GM12878 (cell line): Measurements from ENCODE around the gene SHPK. TPM values are rescaled to one million over a fixed set of nuclear protein-coding genes. Genes with fewer than 3 reads are reported as not detected.

ENCODE experiments used
- ATAC-seq: fragments of 200-7000 bp; cut with Tn5 transposase; 3 replicates; pipeline ENCODE4 v1.9.1; 2020; ENCODE audit warnings: mild to moderate bottlenecking, moderate library complexity
- BruUV-seq: library from RNA; stranded (reverse); fragments of 400-500 nt; replicated peaks from 2 replicates; lab custom pipeline; 2021; lab: Mats Ljungman, UMichigan
- CTCF ChIA-PET: fragments of 300-600 bp; sonication (Branson Sonifier 250); formaldehyde crosslinking; extraction: SDS; loops from one replicate; lab custom pipeline; 2021; ENCODE audit warnings: inconsistent platforms; lab: Yijun Ruan, JAX
- POLR2A ChIA-PET: fragments of 350-600 bp; formaldehyde crosslinking; extraction: SDS; loops from one replicate; lab custom pipeline; 2021; ENCODE audit warnings: inconsistent platforms; lab: Charles Lee
- RAD21 ChIA-PET: fragments of 300-600 bp; sonication (Branson Sonifier 250); formaldehyde crosslinking; loops from one replicate; lab custom pipeline; 2023; ENCODE audit warnings: antibody characterized with exemption; ENCODE audit not compliant: unreplicated experiment; lab: Charles Lee
- SMC1A ChIA-PET: fragments of 300-600 bp; sonication (Branson Sonifier 250); formaldehyde crosslinking; loops from one replicate; lab custom pipeline; 2023; ENCODE audit not compliant: unreplicated experiment, uncharacterized antibody; lab: Charles Lee
- DNase-seq: peaks from one replicate; pipeline ENCODE4 v3.0.0-alpha.2; 2011; ENCODE audit warnings: low read depth, low spot score
- FAIRE-seq: peaks from 3 replicates; lab custom pipeline; 2011; peaks lifted over from hg19 to GRCh38; lab: Jason Lieb, UNC
- H2AFZ ChIP-seq: 2 replicates; pipeline ENCODE4 v1.6.0; 2011; ENCODE audit warnings: low read depth, low read length, control low read depth; ENCODE audit not compliant: control insufficient read depth
- H3K27ac ChIP-seq: 2 replicates; pipeline ENCODE4 v1.5.1; 2011; ENCODE audit warnings: control low read depth; ENCODE audit not compliant: control insufficient read depth, insufficient read depth
- H3K27me3 ChIP-seq, 2 experiments: replicated peaks in 1 of 2; 2 replicates each; pipeline versions ENCODE4 v1.6.0 to v1.6.1; 2011; ENCODE audit warnings: low read length in 1 of 2; ENCODE audit not compliant: control insufficient read depth in 2 of 2, insufficient read depth in 2 of 2
- H3K36me3 ChIP-seq, 2 experiments: 2 replicates each; pipeline ENCODE4 v1.5.1; 2011; ENCODE audit warnings: low read length in 1 of 2; ENCODE audit not compliant: control insufficient read depth in 2 of 2, insufficient read depth in 2 of 2
- H3K4me1 ChIP-seq: 2 replicates; pipeline ENCODE4 v1.6.1; 2011; ENCODE audit warnings: mild to moderate bottlenecking, low read length, moderate library complexity, mixed read lengths; ENCODE audit not compliant: control insufficient read depth, insufficient read depth
- H3K4me2 ChIP-seq: 2 replicates; pipeline ENCODE4 v1.6.0; 2011; ENCODE audit warnings: control low read depth; ENCODE audit not compliant: control insufficient read depth, insufficient read depth
- H3K4me3 ChIP-seq: fragments of 200-600 bp; sonication (generic); 2 replicates; pipeline ENCODE4 v1.5.1; 2016
- H3K79me2 ChIP-seq: 2 replicates; pipeline ENCODE4 v1.6.0; 2011; ENCODE audit warnings: low read length; ENCODE audit not compliant: control insufficient read depth, insufficient read depth
- H3K9ac ChIP-seq: 2 replicates; pipeline ENCODE4 v1.8.0; 2011; ENCODE audit warnings: low read length, control low read depth, mixed read lengths; ENCODE audit not compliant: control insufficient read depth, insufficient read depth
- H3K9me3 ChIP-seq: replicated peaks from 3 replicates; pipeline ENCODE4 v1.5.1; 2011; ENCODE audit warnings: mild to moderate bottlenecking, low read length; ENCODE audit not compliant: control insufficient read depth, insufficient read depth
- H4K20me1 ChIP-seq: 2 replicates; pipeline ENCODE4 v1.6.0; 2011; ENCODE audit not compliant: control insufficient read depth, insufficient read depth
- BRCA1 ChIP-seq: IDR thresholded peaks from 2 replicates; pipeline ENCODE4 v1.6.1; 2011; ENCODE audit warnings: low read depth, low read length, improper control_type of control experiment
- FOXM1 ChIP-seq: IDR thresholded peaks from 2 replicates; pipeline ENCODE4 v1.6.1; 2012; ENCODE audit warnings: low read depth, mild to moderate bottlenecking, inconsistent platforms, low read length, moderate library complexity
- IRF4 ChIP-seq: IDR thresholded peaks from 2 replicates; pipeline ENCODE4 v1.6.1; 2011; ENCODE audit warnings: low read depth, low read length
- NRF1 ChIP-seq: conservative IDR thresholded peaks from 2 replicates; pipeline ENCODE4 v1.6.1; 2011; ENCODE audit warnings: mild to moderate bottlenecking, low read depth, low read length, improper control_type of control experiment
- PAX5 ChIP-seq: IDR thresholded peaks from 2 replicates; pipeline ENCODE4 v1.6.1; 2011; ENCODE audit warnings: low read depth, low read length, borderline replicate concordance
- POLR2A ChIP-seq: IDR thresholded peaks from 2 replicates; pipeline ENCODE4 v1.6.1; 2011; ENCODE audit warnings: low read depth, mild to moderate bottlenecking, low read length
- RELA ChIP-seq: fragments of 450-650 bp; IDR thresholded peaks from 2 replicates; pipeline ENCODE4 v1.8.0; 2014; ENCODE audit warnings: borderline replicate concordance; ENCODE audit not compliant: partially characterized antibody
- SRF ChIP-seq, 2 experiments: IDR thresholded peaks; 2 replicates each; pipeline ENCODE4 v1.6.1; 2011; ENCODE audit warnings: low read depth in 2 of 2, low read length in 2 of 2, mild to moderate bottlenecking in 1 of 2, moderate library complexity in 1 of 2
- ZBTB11 ChIP-seq: fragments of 450-650 bp; formaldehyde crosslinking; IDR thresholded peaks from 2 replicates; pipeline ENCODE4 v1.5.0; 2022; ENCODE audit warnings: mild to moderate bottlenecking, missing genetic modification characterization
- ZNF24 ChIP-seq: fragments of 450-650 bp; IDR thresholded peaks from 2 replicates; pipeline ENCODE4 v1.6.1; 2017; ENCODE audit warnings: antibody characterized with exemption, mild to moderate bottlenecking
- ZNF622 ChIP-seq: fragments of 450-650 bp; IDR thresholded peaks from 2 replicates; pipeline ENCODE4 v1.6.1; 2017; ENCODE audit warnings: mild to moderate bottlenecking, inconsistent platforms
- WGBS: methylation state at CpG from one replicate; pipeline ENCODE4 v1.1.6; 2016; ENCODE audit warnings: low lambda C conversion rate; ENCODE audit not compliant: insufficient replicate concordance, insufficient coverage; ENCODE audit errors: missing lambda C conversion rate; 5-methylcytosine and 5-hydroxymethylcytosine counted together
- in situ Hi-C: fragments of 300-500 bp; cut with MboI; formaldehyde crosslinking; loops from 9 replicates; pipeline ENCODE4 v1.14.3; 2018; ENCODE audit warnings: mixed read lengths
- intact Hi-C: fragments of 100-400 bp; cut with micrococcal nuclease; formaldehyde crosslinking; loops from one replicate; pipeline ENCODE4 v1.14.2; 2022; ENCODE audit not compliant: unreplicated experiment
- polyA plus RNA-seq, 11 experiments: library from polyadenylated mRNA; depleted of rRNA in 4 of 11; unstranded in 6 of 11; stranded (reverse) in 5 of 11; fragments of >200 nt; fragmentation: Nextera tagmentation in 4 of 11; fragmentation: Illumina TruSeq in 1 of 11; extraction: Ambion mirVana in 4 of 11; extraction: Trizol in 1 of 11; gene quantifications; 1 replicate in 1 of 11; 2 replicates in 10 of 11; pipeline versions ENCODE4 v1.2.1 to v1.2.3, GENCODE V29; 2011 to 2016; ENCODE audit warnings: inconsistent platforms in 2 of 11, missing spikeins in 2 of 11, low read depth in 1 of 11
- total RNA-seq, 4 experiments: library from RNA; depleted of rRNA in 3 of 4; stranded (reverse); fragments of >200 nt in 3 of 4; fragmentation: Illumina TruSeq in 1 of 4; extraction: Trizol in 1 of 4; gene quantifications; 2 replicates each; pipeline versions ENCODE4 v1.2.1 to v1.2.3, GENCODE V29; 2013 to 2021
- TF ChIP-seq, protein P1 (sequence below): IDR thresholded peaks from 2 replicates; pipeline ENCODE4 v1.6.1; 2011; ENCODE audit warnings: borderline replicate concordance, low read depth, mild to moderate bottlenecking, moderate library complexity, mixed read lengths, low read length; ENCODE audit not compliant: insufficient read depth; ENCODE audit errors: extremely low read length

SHPK gene
- total and polyA plus RNA-seq, 10 of the 15 experiments (the other 5 are each of a cell fraction or from before 2014, with no cell fraction given): 1.7 to 16.6 (median 12.9) TPM

DNA sequence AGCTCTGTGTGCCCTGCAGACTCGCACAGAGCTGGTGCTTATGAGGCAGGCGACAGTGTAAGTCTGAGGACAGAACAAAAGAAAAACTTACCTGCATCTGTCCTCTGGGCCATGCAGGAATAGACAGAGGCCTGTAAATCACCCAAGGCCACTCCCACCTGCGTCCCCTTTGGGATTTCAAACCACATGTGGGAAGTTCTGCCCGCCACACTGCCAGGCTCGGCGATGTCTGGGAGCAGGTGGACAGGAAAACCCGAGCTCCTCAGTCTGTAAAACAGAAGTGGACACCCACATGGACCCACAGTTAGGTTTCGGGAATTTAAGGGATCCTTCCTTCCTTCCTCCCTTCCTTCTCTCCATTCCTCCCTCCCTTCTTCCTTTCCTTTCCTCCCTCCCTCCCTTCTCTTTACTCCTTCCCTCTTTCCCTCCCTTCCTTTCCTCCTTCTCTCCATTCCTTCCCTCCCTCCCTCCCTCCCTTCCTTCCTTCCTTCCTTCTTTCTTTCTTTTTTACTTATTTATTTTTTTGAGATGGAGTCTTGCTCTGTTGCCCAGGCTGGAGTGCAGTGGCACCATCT is 14.8 kb downstream of the SHPK start:
- no peaks in the 10 kb centered on the region for H4K20me1 ChIP-seq
- H3K4me2 ChIP-seq: no peak overlapping the region
- H3K27ac ChIP-seq: no peak overlapping the region
- H3K9me3 ChIP-seq: peaks cover 2% of the 10 kb centered on the region; the same call in 1 of the 3 replicates
- RAD21 ChIA-PET: no interaction called here
- H3K36me3 ChIP-seq: peaks cover 19 to 28% of the 10 kb centered on the region in 2 experiments; a peak in 3 of 4 replicates
- 83% methylated on average over 8 of the region's 8 CpGs for WGBS
- no TSS peak for BruUV-seq
- intact Hi-C loops (no loop called here), in situ Hi-C loops (no loop called here)
- no peaks in the 10 kb centered on the region for H3K4me1 ChIP-seq
- DNase-seq (no peak), ATAC-seq (no peak), FAIRE-seq (no peak)
- SMC1A ChIA-PET: no interaction called here
- H3K79me2 ChIP-seq: no peaks in the 10 kb centered on the region
- CTCF ChIA-PET: interaction anchor here (1.2 to 2.4 kb wide), 2 partner anchors 19 to 24 kb away, joined by 3 to 9 read pairs; no protein-coding TSS in a partner anchor
- no peak for TF ChIP-seq PAX5
- no peak for TF ChIP-seq IRF4
- no peak for TF ChIP-seq ZNF24
- H3K27me3 ChIP-seq: no peaks in the 10 kb centered on the region
- POLR2A ChIA-PET: no interaction called here
- no peak overlapping the region for H3K9ac ChIP-seq
- H3K4me3 ChIP-seq: no peak overlapping the region
- no peak overlapping the region for H2AFZ ChIP-seq

DNA sequence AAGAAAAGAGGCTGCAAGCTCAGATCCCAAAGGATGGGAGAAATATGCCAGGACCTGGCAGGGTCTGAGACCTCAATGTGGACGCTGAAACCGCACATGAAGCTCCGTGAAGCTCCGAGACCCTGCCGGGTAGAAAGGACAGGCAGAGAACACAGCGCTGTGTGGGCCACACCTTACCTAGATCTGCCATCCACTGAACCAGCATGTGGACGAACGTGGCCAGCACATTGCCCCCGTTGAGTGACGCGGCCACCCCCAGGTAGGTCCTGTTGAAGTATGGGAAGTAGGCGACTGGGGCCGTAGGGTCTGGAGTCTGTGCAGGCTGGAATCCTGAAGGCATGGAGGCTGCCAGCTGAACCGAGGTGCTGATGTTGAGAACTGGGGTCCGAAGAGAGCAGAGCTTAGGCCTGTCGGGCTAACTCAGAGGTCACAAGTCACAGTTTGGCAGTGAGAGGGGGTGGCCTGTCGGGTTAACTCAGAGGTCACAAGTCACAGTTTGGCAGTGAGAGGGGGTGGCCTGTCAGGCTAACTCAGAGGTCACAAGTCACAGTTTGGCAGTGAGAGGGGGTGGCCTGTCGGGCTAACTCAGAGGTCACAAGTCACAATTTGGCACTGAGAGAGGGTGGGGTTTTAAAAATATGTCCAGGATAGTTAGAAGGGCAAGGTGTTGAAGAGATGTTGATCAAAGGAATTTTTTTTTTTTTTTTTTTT is 20.7 kb downstream of the SHPK start:
- no peak for FAIRE-seq
- Histone ChIP-seq H3K9ac (no peak overlapping the region), H2AFZ (no peak overlapping the region), H3K9me3 (peaks cover 2% of the 10 kb centered on the region; the same call in 1 of the 3 replicates), H3K4me1 (no peaks in the 10 kb centered on the region), H3K27ac (no peak overlapping the region), H4K20me1 (no peaks in the 10 kb centered on the region), H3K36me3 (peaks cover 10 to 13% of the 10 kb centered on the region in 2 experiments; a peak in 3 of 4 replicates), H3K4me2 (no peak overlapping the region), H3K4me3 (no peak overlapping the region), H3K79me2 (no peaks in the 10 kb centered on the region), H3K27me3 (no peaks in the 10 kb centered on the region)
- WGBS: 97% methylated on average over 18 of the region's 18 CpGs
- no TSS peak for BruUV-seq
- SMC1A ChIA-PET: no interaction called here
- POLR2A ChIA-PET: no interaction called here
- RAD21 ChIA-PET: no interaction called here
- TF ChIP-seq NRF1: no peak
- no peak for TF ChIP-seq BRCA1
- no peak for TF ChIP-seq POLR2A
- TF ChIP-seq FOXM1: no peak
- TF ChIP-seq, protein P1, sequence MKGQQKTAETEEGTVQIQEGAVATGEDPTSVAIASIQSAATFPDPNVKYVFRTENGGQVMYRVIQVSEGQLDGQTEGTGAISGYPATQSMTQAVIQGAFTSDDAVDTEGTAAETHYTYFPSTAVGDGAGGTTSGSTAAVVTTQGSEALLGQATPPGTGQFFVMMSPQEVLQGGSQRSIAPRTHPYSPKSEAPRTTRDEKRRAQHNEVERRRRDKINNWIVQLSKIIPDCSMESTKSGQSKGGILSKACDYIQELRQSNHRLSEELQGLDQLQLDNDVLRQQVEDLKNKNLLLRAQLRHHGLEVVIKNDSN: no peak
- TF ChIP-seq ZBTB11: no peak
- TF ChIP-seq PAX5: no peak
- TF ChIP-seq RELA: no peak
- no peak for TF ChIP-seq SRF (IDR thresholded peaks at IDR 0.05; ENCODE audit: low read depth in 2 of 2, low read length in 2 of 2)
- no peak for TF ChIP-seq ZNF622
- in situ Hi-C loops: no loop called here
- intact Hi-C loops: no loop called here
- CTCF ChIA-PET: no interaction called here
- ATAC-seq: no peak
- DNase-seq: no peak
